ENCODE data around the gene ABHD15.

DNA sequence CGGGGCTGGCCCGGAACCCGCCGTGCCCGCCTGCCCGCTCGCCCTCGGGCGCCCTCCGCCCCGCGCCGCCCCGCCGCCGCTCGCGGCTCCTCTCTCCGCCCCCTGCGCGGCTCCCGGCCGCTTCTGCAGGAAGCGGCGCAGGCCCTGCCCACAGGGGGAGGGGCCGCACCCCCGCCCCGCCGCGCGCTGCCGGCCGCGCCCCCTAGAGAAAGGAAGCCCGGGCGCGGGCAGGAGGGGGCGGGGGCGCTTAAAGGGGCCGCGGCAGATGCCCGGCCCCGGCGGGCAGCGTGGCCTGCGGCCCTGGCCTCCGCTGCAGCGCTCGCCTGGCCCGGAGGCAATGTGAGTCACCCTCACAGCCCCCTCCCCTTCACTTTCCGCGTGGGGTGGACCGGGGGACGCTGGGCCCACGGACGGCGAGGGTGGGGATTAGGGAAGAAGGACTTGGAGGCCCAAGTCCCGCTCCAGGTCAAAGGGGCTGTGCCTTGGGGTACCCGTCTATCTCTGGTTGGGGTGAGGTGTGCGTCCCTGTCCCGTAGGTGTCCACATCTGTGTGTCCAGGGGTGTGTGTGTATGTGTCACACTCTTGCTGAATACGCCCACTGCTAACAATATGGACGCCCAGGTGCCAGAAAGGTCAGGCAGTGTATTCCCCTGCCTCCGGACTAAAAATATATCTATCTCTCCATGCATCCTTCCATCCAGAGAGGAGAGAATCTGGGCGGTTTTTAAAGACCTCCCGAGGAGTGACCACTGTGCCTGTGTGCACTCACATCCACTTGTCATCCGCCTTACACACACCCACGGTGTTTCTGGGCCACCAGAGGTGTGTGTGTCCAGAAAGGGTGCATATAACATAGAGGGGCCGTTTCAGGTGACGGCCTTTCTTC, 22.9 kb upstream of the ABHD15 start, which contains the start of gene GIT1:
- TF ChIP-seq POLR2AphosphoS5 (IDR thresholded peaks at IDR 0.05), result peak; percentile 69 to 74
- TF ChIP-seq, protein P1, sequence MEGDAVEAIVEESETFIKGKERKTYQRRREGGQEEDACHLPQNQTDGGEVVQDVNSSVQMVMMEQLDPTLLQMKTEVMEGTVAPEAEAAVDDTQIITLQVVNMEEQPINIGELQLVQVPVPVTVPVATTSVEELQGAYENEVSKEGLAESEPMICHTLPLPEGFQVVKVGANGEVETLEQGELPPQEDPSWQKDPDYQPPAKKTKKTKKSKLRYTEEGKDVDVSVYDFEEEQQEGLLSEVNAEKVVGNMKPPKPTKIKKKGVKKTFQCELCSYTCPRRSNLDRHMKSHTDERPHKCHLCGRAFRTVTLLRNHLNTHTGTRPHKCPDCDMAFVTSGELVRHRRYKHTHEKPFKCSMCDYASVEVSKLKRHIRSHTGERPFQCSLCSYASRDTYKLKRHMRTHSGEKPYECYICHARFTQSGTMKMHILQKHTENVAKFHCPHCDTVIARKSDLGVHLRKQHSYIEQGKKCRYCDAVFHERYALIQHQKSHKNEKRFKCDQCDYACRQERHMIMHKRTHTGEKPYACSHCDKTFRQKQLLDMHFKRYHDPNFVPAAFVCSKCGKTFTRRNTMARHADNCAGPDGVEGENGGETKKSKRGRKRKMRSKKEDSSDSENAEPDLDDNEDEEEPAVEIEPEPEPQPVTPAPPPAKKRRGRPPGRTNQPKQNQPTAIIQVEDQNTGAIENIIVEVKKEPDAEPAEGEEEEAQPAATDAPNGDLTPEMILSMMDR (IDR thresholded peaks at IDR 0.05), result peak in 1 of 3 experiments; percentile 52
